Kidney (tissue), 14 donors: ENCODE measurements around the gene TNRC6C. TPM values are rescaled to one million over a fixed set of nuclear protein-coding genes. Genes with fewer than 3 reads are reported as not detected.
A peak's percentile ranks its signal among the peaks of the same experiment; 100 is the strongest.

Experiments used
- DNase-seq, 5 donors: peaks; one replicate each; pipeline ENCODE4 v3.0.0-alpha.2; 2013 to 2020
- FAIRE-seq: peaks from 2 replicates; lab custom pipeline; 2012; peaks lifted over from hg19 to GRCh38; lab: Jason Lieb, UNC
- H3K27ac ChIP-seq, 2 donors: one replicate each; pipeline ENCODE4 v1.7.0; 2013; ENCODE audit warnings: low read depth in 2 of 2, low read length in 2 of 2, inconsistent platforms in 1 of 2
- H3K27me3 ChIP-seq: one replicate; pipeline ENCODE4 v1.7.1; 2013; ENCODE audit warnings: low read length, inconsistent platforms; ENCODE audit not compliant: control insufficient read depth, insufficient read depth
- H3K36me3 ChIP-seq, 3 donors: one replicate each; pipeline versions ENCODE4 v1.7.0 to v1.7.1; 2013; ENCODE audit warnings: low read length in 3 of 3, control low read depth in 1 of 3, inconsistent platforms in 1 of 3; ENCODE audit not compliant: insufficient read depth in 3 of 3, control insufficient read depth in 2 of 3
- H3K4me1 ChIP-seq, 3 donors: one replicate each; pipeline versions ENCODE4 v1.7.0 to v1.7.1; 2013; ENCODE audit warnings: low read length in 3 of 3, inconsistent platforms in 1 of 3, low read depth in 1 of 3; ENCODE audit not compliant: control insufficient read depth in 2 of 3, insufficient read depth in 2 of 3
- H3K4me3 ChIP-seq, 3 donors: one replicate each; pipeline versions ENCODE4 v1.7.0 to v1.8.1; 2013; ENCODE audit warnings: low read length in 3 of 3, control low read depth in 1 of 3, inconsistent platforms in 1 of 3
- H3K9ac ChIP-seq, 3 donors: one replicate each; pipeline versions ENCODE4 v1.7.0 to v1.7.1; 2013; ENCODE audit warnings: low read length in 3 of 3, control low read depth in 1 of 3, inconsistent platforms in 1 of 3
- H3K9me3 ChIP-seq, 3 donors: one replicate each; pipeline versions ENCODE4 v1.7.0 to v1.7.1; 2013; ENCODE audit warnings: low read length in 3 of 3, control low read depth in 1 of 3, inconsistent platforms in 1 of 3; ENCODE audit not compliant: control insufficient read depth in 2 of 3, insufficient read depth in 1 of 3
- CTCF ChIP-seq: IDR thresholded peaks from 3 replicates; pipeline ENCODE4 v1.5.1; 2012; ENCODE audit warnings: mild to moderate bottlenecking, moderate library complexity, borderline replicate concordance; ENCODE audit not compliant: insufficient read depth; ENCODE audit errors: extremely low read depth
- intact Hi-C: fragments of 100-400 bp; cut with DNase I; formaldehyde crosslinking; loops from one replicate; pipeline ENCODE4 v1.11.1; 2022
- polyA plus RNA-seq: library from polyadenylated mRNA; stranded (reverse); fragments of 350-450 nt; fragmentation: Illumina TruSeq; extraction: RNeasy Lipid Tissue Mini Kit (QIAGEN cat#74804); gene quantifications from one replicate; pipeline ENCODE4 v1.2.3, GENCODE V29; 2014; ENCODE audit warnings: low read depth, low replicate concordance; ENCODE audit not compliant: insufficient read depth
- total RNA-seq: library from RNA; stranded (reverse); fragmentation: NEBNext Ultra II Directional; extraction: Animal tissue kit (Norgen Biotek cat#: 25700); gene quantifications from one replicate; pipeline ENCODE4 v1.2.1, GENCODE V29; 2021
- donor health status: control.
- donor health status: control.
- donor health status: control.
- donor health status: control.
- donor health status: control.
- donor health status: DM: yes; HTN: yes; CAD: no.
- donor health status: Normal renal cell carcinoma (clear cell type).

TNRC6C gene
- total and polyA plus RNA-seq, 2 donors from 2014 or later: 1.9 to 29.4 TPM

DNA sequence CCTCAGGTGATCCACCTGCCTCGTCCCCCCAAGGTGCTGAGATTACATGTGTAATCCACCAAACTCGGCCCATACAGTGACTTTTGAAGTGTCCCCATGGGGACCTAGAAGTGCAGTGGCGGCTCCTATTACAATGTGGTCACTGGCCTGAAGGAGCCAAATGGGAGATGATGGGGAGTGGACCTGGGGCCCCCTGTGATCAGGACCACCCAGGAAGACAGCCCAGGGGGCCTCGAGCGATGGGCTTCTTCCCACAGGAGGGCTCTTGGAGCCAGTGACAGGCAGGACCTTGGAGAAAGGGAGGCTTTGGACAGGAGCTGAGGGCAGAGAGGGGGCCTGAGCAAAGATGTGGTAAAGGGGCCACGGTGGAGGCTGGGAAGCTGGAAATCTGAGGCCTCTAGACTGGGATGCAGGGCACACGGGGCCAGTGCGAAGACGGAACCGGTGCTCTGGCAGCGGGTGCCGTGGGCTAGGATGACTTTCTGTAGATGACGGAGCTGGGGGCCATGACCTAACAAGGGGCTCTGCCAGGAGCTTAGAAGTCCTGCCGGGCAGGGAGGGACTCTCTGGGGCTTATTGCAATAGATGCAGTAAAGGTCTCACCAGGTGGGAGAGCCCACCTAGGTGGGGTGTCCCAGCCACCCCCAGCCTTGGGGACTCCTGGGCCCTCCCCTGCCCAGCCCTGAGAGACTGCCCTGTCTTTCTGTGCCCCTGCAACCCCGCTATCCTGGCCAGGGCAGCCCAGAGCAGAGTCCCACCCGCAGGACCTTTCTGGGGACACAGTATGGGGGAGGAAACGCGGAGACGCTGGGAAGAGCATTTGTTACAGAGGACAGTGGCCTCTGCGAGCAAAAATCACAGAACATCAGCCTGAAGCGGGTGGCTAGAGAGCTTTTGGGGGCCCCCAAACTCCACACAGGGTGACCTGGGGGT lies 185.0 kb downstream of the TNRC6C start:
- peak overlapping the region; percentile 76 to 87 for H3K27ac ChIP-seq
- TF ChIP-seq CTCF: no peak
- H3K9me3 ChIP-seq: no peaks in the 10 kb centered on the region
- FAIRE-seq: no peak
- peak overlapping the region in 1 of 3 donors; percentile 51 for H3K9ac ChIP-seq
- DNase-seq: peak in 1 of 5 donors; percentile 53
- intact Hi-C loops: no loop called here
- H3K36me3 ChIP-seq: no peaks in the 10 kb centered on the region
- peaks cover 0 to 32% (median 25%) of the 10 kb centered on the region in 3 donors for H3K4me1 ChIP-seq
- no peak overlapping the region for H3K4me3 ChIP-seq
- H3K27me3 ChIP-seq: no peaks in the 10 kb centered on the region

DNA sequence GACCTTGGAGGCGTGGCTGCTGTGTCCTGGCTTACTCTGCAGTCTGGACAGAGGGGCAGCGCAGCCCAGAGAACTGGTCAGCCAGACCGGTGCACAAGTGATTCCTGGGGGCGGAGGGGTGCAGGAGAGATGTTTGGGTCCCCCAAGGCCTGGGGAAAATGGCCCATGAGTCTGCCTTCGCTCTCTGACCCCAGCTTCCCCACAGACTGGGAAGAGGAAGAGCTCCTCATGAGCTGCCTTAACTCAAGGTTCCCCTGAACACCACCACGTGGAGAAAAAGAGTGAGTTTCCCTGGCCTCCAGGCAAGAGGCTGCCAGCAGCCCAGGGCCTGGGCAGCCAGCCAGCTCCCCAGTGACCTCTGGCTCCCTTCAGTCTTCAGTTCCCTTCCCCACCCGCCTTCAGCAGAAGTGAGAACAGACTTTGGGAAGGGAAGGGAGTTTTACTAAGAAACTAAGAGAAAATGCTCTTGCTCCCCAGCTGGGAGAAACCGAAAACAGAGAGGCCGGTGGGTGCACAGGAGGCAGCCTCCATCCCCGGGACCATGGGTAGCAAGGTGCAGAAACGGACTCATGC lies 185.7 kb downstream of the TNRC6C start:
- Histone ChIP-seq H3K4me3 (no peak overlapping the region), H3K27me3 (no peaks in the 10 kb centered on the region), H3K9me3 (no peaks in the 10 kb centered on the region), H3K27ac (peak overlapping the region; percentile 76 to 87), H3K9ac (peak overlapping the region in 1 of 3 donors; percentile 55), H3K4me1 (peaks cover 0 to 36% (median 25%) of the 10 kb centered on the region in 3 donors), H3K36me3 (no peaks in the 10 kb centered on the region)
- DNase-seq: peak; percentile 68 to 94 (median 82)
- FAIRE-seq: no peak
- TF ChIP-seq CTCF: no peak
- intact Hi-C loops: no loop called here

- H3K4me1 ChIP-seq: peaks cover 0 to 36% (median 25%) of the 10 kb centered on the region in 3 donors
- no peak for TF ChIP-seq CTCF
- no peaks in the 10 kb centered on the region for H3K9me3 ChIP-seq
- FAIRE-seq (no peak), DNase-seq (peak in 3 of 5 donors; percentile 58 to 93 (median 65))
- no peaks in the 10 kb centered on the region for H3K36me3 ChIP-seq
- intact Hi-C loops: no loop called here
- no peaks in the 10 kb centered on the region for H3K27me3 ChIP-seq
- no peak overlapping the region for H3K4me3 ChIP-seq
- H3K27ac ChIP-seq: peak overlapping the region; percentile 76 to 87
- H3K9ac ChIP-seq: peak overlapping the region in 2 of 3 donors; percentile 12 to 55
Observed at GRCh38 chr17:78144736-78145641, 186.5 kb downstream of the TNRC6C start.
